GM23338 (cell line): Measurements from ENCODE around the gene RUBCN. TPM values are rescaled to one million over a fixed set of nuclear protein-coding genes. Genes with fewer than 3 reads are reported as not detected.

Source experiments
- ATAC-seq: fragments of 200-7000 bp; cut with Tn5 transposase; 3 replicates; pipeline ENCODE4 v1.9.1; 2020
- DNase-seq: peaks from one replicate; pipeline ENCODE4 v3.0.0-alpha.2; 2015; ENCODE audit warnings: low spot score
- H2AFZ ChIP-seq: fragments of 200-600 bp; sonication (generic); 2 replicates; pipeline ENCODE4 v1.8.0; 2016; ENCODE audit warnings: antibody characterized with exemption, mild to moderate bottlenecking, moderate library complexity
- H3F3A ChIP-seq: fragments of 200-600 bp; sonication (generic); replicated peaks from 2 replicates; pipeline ENCODE4 v1.8.0; 2017; ENCODE audit warnings: antibody characterized with exemption, mixed run types, low read depth
- H3K27ac ChIP-seq: fragments of 200-600 bp; sonication (generic); 2 replicates; pipeline ENCODE4 v1.6.1; 2016; ENCODE audit warnings: low read depth
- H3K27me3 ChIP-seq: fragments of 200-600 bp; sonication (generic); 2 replicates; pipeline ENCODE4 v1.8.0; 2016; ENCODE audit warnings: mild to moderate bottlenecking, mixed run types, moderate library complexity; ENCODE audit not compliant: insufficient read depth
- H3K36me3 ChIP-seq: fragments of 200-600 bp; sonication (generic); 2 replicates; pipeline ENCODE4 v1.8.0; 2016; ENCODE audit warnings: mild to moderate bottlenecking; ENCODE audit not compliant: insufficient read depth
- H3K4me1 ChIP-seq: fragments of 200-600 bp; sonication (generic); 2 replicates; pipeline ENCODE4 v1.8.0; 2016; ENCODE audit warnings: mild to moderate bottlenecking, moderate library complexity; ENCODE audit not compliant: insufficient read depth
- H3K4me2 ChIP-seq: fragments of 200-600 bp; sonication (generic); 2 replicates; pipeline ENCODE4 v1.7.1; 2017; ENCODE audit warnings: mixed run types
- H3K4me3 ChIP-seq: fragments of 200-600 bp; sonication (generic); 2 replicates; pipeline ENCODE4 v1.6.1; 2016; ENCODE audit warnings: mixed run types
- H3K79me2 ChIP-seq: fragments of 200-600 bp; sonication (generic); replicated peaks from 2 replicates; pipeline ENCODE4 v1.8.0; 2017; ENCODE audit warnings: mild to moderate bottlenecking; ENCODE audit not compliant: insufficient read depth
- H3K9me2 ChIP-seq: fragments of 200-600 bp; sonication (generic); 2 replicates; pipeline ENCODE4 v1.8.0; 2017; ENCODE audit not compliant: insufficient read depth
- H4K20me1 ChIP-seq: fragments of 200-600 bp; sonication (generic); replicated peaks from 2 replicates; pipeline ENCODE4 v1.8.0; 2017; ENCODE audit warnings: mild to moderate bottlenecking; ENCODE audit not compliant: insufficient read depth
- H3K27ac Mint-ChIP-seq: 2 replicates; pipeline ENCODE4 v1.8.0; 2020; ENCODE audit warnings: inconsistent platforms, mild to moderate bottlenecking, moderate library complexity, mixed read lengths
- H3K27me3 Mint-ChIP-seq: 3 replicates; pipeline ENCODE4 v1.8.0; 2022; ENCODE audit warnings: low read depth, mild to moderate bottlenecking, moderate library complexity, mixed read lengths, inconsistent platforms; ENCODE audit not compliant: insufficient read depth, poor library complexity
- H3K36me3 Mint-ChIP-seq: 3 replicates; pipeline ENCODE4 v1.8.0; 2021; ENCODE audit warnings: low read depth, mild to moderate bottlenecking, inconsistent platforms, moderate library complexity, mixed read lengths
- H3K4me1 Mint-ChIP-seq: 3 replicates; pipeline ENCODE4 v1.8.0; 2020; ENCODE audit warnings: mild to moderate bottlenecking, inconsistent platforms, mixed read lengths
- H3K4me3 Mint-ChIP-seq: 3 replicates; pipeline ENCODE4 v1.8.0; 2021; ENCODE audit warnings: moderate library complexity, mild to moderate bottlenecking, inconsistent platforms, mixed read lengths
- H3K9me3 Mint-ChIP-seq: 3 replicates; pipeline ENCODE4 v1.8.0; 2020; ENCODE audit warnings: moderate library complexity, mild to moderate bottlenecking, inconsistent platforms, mixed read lengths
- CREB1 ChIP-seq: fragments of 250-450 bp; sonication (Bioruptor Pico); IDR thresholded peaks from 2 replicates; pipeline ENCODE4 v1.5.0; 2020; ENCODE audit warnings: low read depth, mild to moderate bottlenecking, moderate library complexity
- EZH2 ChIP-seq: fragments of 200-600 bp; sonication (generic); IDR thresholded peaks from one replicate; pipeline ENCODE4 v1.8.0; 2017; ENCODE audit warnings: antibody characterized with exemption, mild to moderate bottlenecking, low read depth; ENCODE audit not compliant: unreplicated experiment
- EZH2phosphoT487 ChIP-seq: fragments of 200-600 bp; sonication (generic); IDR thresholded peaks from one replicate; pipeline ENCODE4 v1.8.1; 2018; ENCODE audit warnings: antibody characterized with exemption; ENCODE audit not compliant: unreplicated experiment
- JUNB ChIP-seq: IDR thresholded peaks from one replicate; pipeline ENCODE4 v1.6.1; 2016; ENCODE audit warnings: antibody characterized with exemption; ENCODE audit not compliant: unreplicated experiment
- POLR2AphosphoS5 ChIP-seq: IDR thresholded peaks from 2 replicates; pipeline ENCODE4 v1.6.1; 2016; ENCODE audit warnings: antibody characterized with exemption, low read depth
- STAT1 ChIP-seq: IDR thresholded peaks from one replicate; pipeline ENCODE4 v1.6.1; 2016; ENCODE audit warnings: antibody characterized with exemption; ENCODE audit not compliant: unreplicated experiment
- ZNF114 ChIP-seq: fragments of 250-450 bp; sonication (Bioruptor Pico); IDR thresholded peaks from 2 replicates; pipeline ENCODE4 v1.5.0; 2020; ENCODE audit warnings: mild to moderate bottlenecking, moderate library complexity
- polyA plus RNA-seq: library from polyadenylated mRNA; unstranded; fragments of >200 nt; fragmentation: Nextera tagmentation; extraction: Ambion mirVana; gene quantifications from 2 replicates; pipeline ENCODE4 v1.2.1, GENCODE V29; 2016
- total RNA-seq: library from RNA; depleted of rRNA; stranded (reverse); fragments of >200 nt; shearing (Covaris generic); gene quantifications from 2 replicates; pipeline ENCODE4 v1.2.3, GENCODE V29; 2014
- TF ChIP-seq, protein P1 (sequence below): IDR thresholded peaks from 2 replicates; pipeline ENCODE4 v1.6.1; 2016; ENCODE audit warnings: antibody characterized with exemption
- TF ChIP-seq, protein P2 (sequence below): IDR thresholded peaks from one replicate; pipeline ENCODE4 v1.6.1; 2018; ENCODE audit warnings: antibody characterized with exemption; ENCODE audit not compliant: unreplicated experiment
- TF ChIP-seq, protein P3 (sequence below), 2 experiments: fragments of 200-600 bp in 1 of 2; sonication (generic) in 1 of 2; conservative IDR thresholded peaks; 2 replicates each; pipeline versions ENCODE4 v1.5.1 to v1.6.1; 2016 to 2017; ENCODE audit warnings: antibody characterized with exemption in 2 of 2, low read depth in 2 of 2, mild to moderate bottlenecking in 2 of 2, moderate library complexity in 1 of 2

Gene RUBCN
- total and polyA plus RNA-seq, 2 experiments from 2014 or later: 13.1 to 33.2 TPM

DNA sequence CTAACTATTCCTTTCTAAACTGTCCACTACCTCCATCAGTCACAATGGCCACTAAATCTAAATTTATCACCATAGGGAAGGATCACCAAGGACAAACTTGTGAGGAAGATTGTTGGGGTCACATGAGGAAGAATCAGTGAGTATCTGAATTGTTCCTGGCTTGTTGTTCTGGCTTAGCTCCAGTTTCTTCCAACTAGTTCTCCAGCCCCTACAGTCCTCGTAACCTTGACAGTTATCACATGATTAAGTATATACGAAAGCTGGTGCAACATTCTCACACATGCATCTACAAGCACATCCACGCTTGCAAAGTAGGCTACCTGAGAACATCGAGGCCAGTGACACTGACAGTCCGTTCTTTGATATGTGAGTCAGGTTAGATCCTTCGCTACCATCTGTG, 46.0 kb downstream of the RUBCN start:
- H3K27me3 Mint-ChIP-seq: no peaks in the 10 kb centered on the region
- H3K36me3 Mint-ChIP-seq: peaks cover 11% of the 10 kb centered on the region
- H3K9me3 Mint-ChIP-seq: no peaks in the 10 kb centered on the region

More for the DNA sequence above, 46.0 kb downstream of the RUBCN start:
- Histone ChIP-seq H3K4me2 (no peak overlapping the region), H3K36me3 (peaks cover 11% of the 10 kb centered on the region; the same call in 1 of the 2 replicates), H3K4me3 (no peak overlapping the region), H2AFZ (no peak overlapping the region), H4K20me1 (no peaks in the 10 kb centered on the region), H3K79me2 (no peaks in the 10 kb centered on the region), H3K27me3 (no peaks in the 10 kb centered on the region), H3K4me1 (no peaks in the 10 kb centered on the region), H3K9me2 (no peaks in the 10 kb centered on the region), H3F3A (no peaks in the 10 kb centered on the region), H3K27ac (0 out of 2 replicates have a peak overlapping the region, but pooled peaks have one; percentile 50)
- ATAC-seq (no peak), DNase-seq (no peak)
- TF ChIP-seq CREB1: no peak
- TF ChIP-seq STAT1: no peak
- TF ChIP-seq JUNB: no peak
- TF ChIP-seq, protein P1, sequence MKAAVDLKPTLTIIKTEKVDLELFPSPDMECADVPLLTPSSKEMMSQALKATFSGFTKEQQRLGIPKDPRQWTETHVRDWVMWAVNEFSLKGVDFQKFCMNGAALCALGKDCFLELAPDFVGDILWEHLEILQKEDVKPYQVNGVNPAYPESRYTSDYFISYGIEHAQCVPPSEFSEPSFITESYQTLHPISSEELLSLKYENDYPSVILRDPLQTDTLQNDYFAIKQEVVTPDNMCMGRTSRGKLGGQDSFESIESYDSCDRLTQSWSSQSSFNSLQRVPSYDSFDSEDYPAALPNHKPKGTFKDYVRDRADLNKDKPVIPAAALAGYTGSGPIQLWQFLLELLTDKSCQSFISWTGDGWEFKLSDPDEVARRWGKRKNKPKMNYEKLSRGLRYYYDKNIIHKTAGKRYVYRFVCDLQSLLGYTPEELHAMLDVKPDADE: no peak
- no peak for TF ChIP-seq ZNF114
- TF ChIP-seq, protein P2, sequence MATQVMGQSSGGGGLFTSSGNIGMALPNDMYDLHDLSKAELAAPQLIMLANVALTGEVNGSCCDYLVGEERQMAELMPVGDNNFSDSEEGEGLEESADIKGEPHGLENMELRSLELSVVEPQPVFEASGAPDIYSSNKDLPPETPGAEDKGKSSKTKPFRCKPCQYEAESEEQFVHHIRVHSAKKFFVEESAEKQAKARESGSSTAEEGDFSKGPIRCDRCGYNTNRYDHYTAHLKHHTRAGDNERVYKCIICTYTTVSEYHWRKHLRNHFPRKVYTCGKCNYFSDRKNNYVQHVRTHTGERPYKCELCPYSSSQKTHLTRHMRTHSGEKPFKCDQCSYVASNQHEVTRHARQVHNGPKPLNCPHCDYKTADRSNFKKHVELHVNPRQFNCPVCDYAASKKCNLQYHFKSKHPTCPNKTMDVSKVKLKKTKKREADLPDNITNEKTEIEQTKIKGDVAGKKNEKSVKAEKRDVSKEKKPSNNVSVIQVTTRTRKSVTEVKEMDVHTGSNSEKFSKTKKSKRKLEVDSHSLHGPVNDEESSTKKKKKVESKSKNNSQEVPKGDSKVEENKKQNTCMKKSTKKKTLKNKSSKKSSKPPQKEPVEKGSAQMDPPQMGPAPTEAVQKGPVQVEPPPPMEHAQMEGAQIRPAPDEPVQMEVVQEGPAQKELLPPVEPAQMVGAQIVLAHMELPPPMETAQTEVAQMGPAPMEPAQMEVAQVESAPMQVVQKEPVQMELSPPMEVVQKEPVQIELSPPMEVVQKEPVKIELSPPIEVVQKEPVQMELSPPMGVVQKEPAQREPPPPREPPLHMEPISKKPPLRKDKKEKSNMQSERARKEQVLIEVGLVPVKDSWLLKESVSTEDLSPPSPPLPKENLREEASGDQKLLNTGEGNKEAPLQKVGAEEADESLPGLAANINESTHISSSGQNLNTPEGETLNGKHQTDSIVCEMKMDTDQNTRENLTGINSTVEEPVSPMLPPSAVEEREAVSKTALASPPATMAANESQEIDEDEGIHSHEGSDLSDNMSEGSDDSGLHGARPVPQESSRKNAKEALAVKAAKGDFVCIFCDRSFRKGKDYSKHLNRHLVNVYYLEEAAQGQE: no peak
- TF ChIP-seq POLR2AphosphoS5: no peak
- TF ChIP-seq, protein P3, sequence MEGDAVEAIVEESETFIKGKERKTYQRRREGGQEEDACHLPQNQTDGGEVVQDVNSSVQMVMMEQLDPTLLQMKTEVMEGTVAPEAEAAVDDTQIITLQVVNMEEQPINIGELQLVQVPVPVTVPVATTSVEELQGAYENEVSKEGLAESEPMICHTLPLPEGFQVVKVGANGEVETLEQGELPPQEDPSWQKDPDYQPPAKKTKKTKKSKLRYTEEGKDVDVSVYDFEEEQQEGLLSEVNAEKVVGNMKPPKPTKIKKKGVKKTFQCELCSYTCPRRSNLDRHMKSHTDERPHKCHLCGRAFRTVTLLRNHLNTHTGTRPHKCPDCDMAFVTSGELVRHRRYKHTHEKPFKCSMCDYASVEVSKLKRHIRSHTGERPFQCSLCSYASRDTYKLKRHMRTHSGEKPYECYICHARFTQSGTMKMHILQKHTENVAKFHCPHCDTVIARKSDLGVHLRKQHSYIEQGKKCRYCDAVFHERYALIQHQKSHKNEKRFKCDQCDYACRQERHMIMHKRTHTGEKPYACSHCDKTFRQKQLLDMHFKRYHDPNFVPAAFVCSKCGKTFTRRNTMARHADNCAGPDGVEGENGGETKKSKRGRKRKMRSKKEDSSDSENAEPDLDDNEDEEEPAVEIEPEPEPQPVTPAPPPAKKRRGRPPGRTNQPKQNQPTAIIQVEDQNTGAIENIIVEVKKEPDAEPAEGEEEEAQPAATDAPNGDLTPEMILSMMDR (conservative IDR thresholded peaks at IDR 0.05; ENCODE audit: low read depth in 2 of 2): no peak
- no peak for TF ChIP-seq EZH2phosphoT487
- no peak for TF ChIP-seq EZH2
- Mint-ChIP-seq H3K4me3 (no peak overlapping the region), H3K27ac (no peak overlapping the region), H3K4me1 (peaks cover 17% of the 10 kb centered on the region)
